K562 (cell line): ENCODE measurements around the gene CLSTN1. TPM values are rescaled to one million over a fixed set of nuclear protein-coding genes. Genes with fewer than 3 reads are reported as not detected.

ENCODE experiments used
- CCAR2 ChIP-seq: fragments of 200-400 bp; formaldehyde crosslinking; IDR thresholded peaks from 2 replicates; pipeline ENCODE4 v1.6.1; 2017; ENCODE audit warnings: mild to moderate bottlenecking, low read depth, low read length
- DDX20 ChIP-seq: fragments of 450-650 bp; IDR thresholded peaks from 2 replicates; pipeline ENCODE4 v1.6.1; 2016; ENCODE audit warnings: missing genetic modification characterization, low read depth, mild to moderate bottlenecking, missing compliant biosample characterization, moderate library complexity
- DLX4 ChIP-seq: fragments of 250-450 bp; sonication (Bioruptor Pico); IDR thresholded peaks from 2 replicates; pipeline ENCODE4 v1.6.1; 2021; ENCODE audit warnings: mild to moderate bottlenecking
- FOSL1 ChIP-seq: fragments of 200-800 bp; sonication (Bioruptor generic); conservative IDR thresholded peaks from 2 replicates; pipeline ENCODE4 v1.6.1; 2016; ENCODE audit warnings: missing genetic modification characterization, missing compliant biosample characterization
- FOXK2 ChIP-seq, 2 experiments: fragments of 450-650 bp; IDR thresholded peaks in 1 of 2; conservative IDR thresholded peaks in 1 of 2; 2 replicates each; pipeline ENCODE4 v1.6.1; 2016; ENCODE audit warnings: low read depth in 2 of 2, mild to moderate bottlenecking in 1 of 2
- HDAC1 ChIP-seq, 2 experiments: fragments of 450-650 bp; IDR thresholded peaks; 2 replicates each; pipeline ENCODE4 v1.6.1; 2016 to 2017; ENCODE audit warnings: inconsistent platforms in 1 of 2, mild to moderate bottlenecking in 1 of 2, moderate library complexity in 1 of 2
- HMG20B ChIP-seq: fragments of 250-450 bp; sonication (Bioruptor Pico); IDR thresholded peaks from 2 replicates; pipeline ENCODE4 v1.5.0; 2021; ENCODE audit warnings: mild to moderate bottlenecking
- RNF2 ChIP-seq: sonication (generic); IDR thresholded peaks from 2 replicates; pipeline ENCODE4 v1.6.1; 2016
- SIN3A ChIP-seq, 2 experiments: fragments of 150-350 bp in 1 of 2; IDR thresholded peaks; 2 replicates each; pipeline ENCODE4 v1.6.1; 2011 to 2016; ENCODE audit warnings: borderline replicate concordance in 2 of 2, low read depth in 2 of 2, low read length in 2 of 2, mild to moderate bottlenecking in 2 of 2, moderate library complexity in 2 of 2; ENCODE audit not compliant: control insufficient read depth in 1 of 2
- SNIP1 ChIP-seq: fragments of 450-650 bp; IDR thresholded peaks from 2 replicates; pipeline ENCODE4 v1.7.1; 2017; ENCODE audit warnings: low read depth, mild to moderate bottlenecking
- SRSF1 ChIP-seq: fragments of 200-400 bp; formaldehyde crosslinking; IDR thresholded peaks from 2 replicates; pipeline ENCODE4 v1.6.1; 2017; ENCODE audit warnings: mild to moderate bottlenecking, low read depth, low read length, moderate library complexity
- STAT5B ChIP-seq: fragments of 250-450 bp; sonication (Bioruptor Pico); IDR thresholded peaks from 2 replicates; pipeline ENCODE4 v1.8.0; 2021; ENCODE audit warnings: mild to moderate bottlenecking, inconsistent platforms
- TEAD2 ChIP-seq: fragments of 450-650 bp; IDR thresholded peaks from 2 replicates; pipeline ENCODE4 v1.6.1; 2016; ENCODE audit warnings: missing genetic modification characterization, control low read depth, missing compliant biosample characterization
- ZFX ChIP-seq: sonication (generic); formaldehyde crosslinking; IDR thresholded peaks from 2 replicates; pipeline ENCODE4 v1.8.0; 2022; ENCODE audit warnings: mild to moderate bottlenecking, missing genetic modification reagents, moderate library complexity
- ZNF134 ChIP-seq: fragments of 250-450 bp; sonication (Bioruptor Pico); conservative IDR thresholded peaks from 2 replicates; pipeline ENCODE4 v1.4.0; 2020
- ZNF766 ChIP-seq: fragments of 200-800 bp; sonication (Bioruptor generic); conservative IDR thresholded peaks from 2 replicates; pipeline ENCODE4 v1.6.1; 2016; ENCODE audit warnings: missing genetic modification characterization, missing compliant biosample characterization
- polyA plus RNA-seq, 8 experiments: library from polyadenylated mRNA; depleted of rRNA in 4 of 8; stranded (reverse) in 5 of 8; unstranded in 3 of 8; fragments of >200 nt; fragmentation: Nextera tagmentation in 2 of 8; fragmentation: Illumina TruSeq in 1 of 8; extraction: Ambion mirVana in 2 of 8; extraction: Trizol in 1 of 8; gene quantifications; 2 replicates each; pipeline versions ENCODE4 v1.2.1 to v1.2.3, GENCODE V29; 2011 to 2014; ENCODE audit warnings: inconsistent platforms in 1 of 8, missing spikeins in 1 of 8
- total RNA-seq, 7 experiments: library from RNA; depleted of rRNA in 6 of 7; stranded (reverse); fragments of >200 nt in 6 of 7; fragmentation: Illumina TruSeq in 2 of 7; extraction: Trizol in 2 of 7; gene quantifications; 2 replicates each; pipeline versions ENCODE4 v1.2.1 to v1.2.3, GENCODE V29; 2011 to 2021; ENCODE audit warnings: low replicate concordance in 1 of 7
- TF ChIP-seq, protein P1 (sequence below): fragments of 150-350 bp; conservative IDR thresholded peaks from 2 replicates; pipeline ENCODE4 v1.6.1; 2014; ENCODE audit warnings: low read length
- TF ChIP-seq, protein P2 (sequence below): IDR thresholded peaks from 2 replicates; pipeline ENCODE4 v1.6.1; 2012; ENCODE audit warnings: low read depth, low read length, improper control_type of control experiment, borderline replicate concordance
- TF ChIP-seq, protein P3 (sequence below): fragments of 250-450 bp; sonication (Bioruptor Pico); IDR thresholded peaks from 2 replicates; pipeline ENCODE4 v1.8.0; 2021; ENCODE audit warnings: moderate library complexity, mild to moderate bottlenecking, inconsistent platforms

The CLSTN1 gene
- total and polyA plus RNA-seq, 9 of the 15 experiments (the other 6 are each of a cell fraction or from before 2014, with no cell fraction given), result 1.1 to 32.5 (median 13.3) TPM

DNA sequence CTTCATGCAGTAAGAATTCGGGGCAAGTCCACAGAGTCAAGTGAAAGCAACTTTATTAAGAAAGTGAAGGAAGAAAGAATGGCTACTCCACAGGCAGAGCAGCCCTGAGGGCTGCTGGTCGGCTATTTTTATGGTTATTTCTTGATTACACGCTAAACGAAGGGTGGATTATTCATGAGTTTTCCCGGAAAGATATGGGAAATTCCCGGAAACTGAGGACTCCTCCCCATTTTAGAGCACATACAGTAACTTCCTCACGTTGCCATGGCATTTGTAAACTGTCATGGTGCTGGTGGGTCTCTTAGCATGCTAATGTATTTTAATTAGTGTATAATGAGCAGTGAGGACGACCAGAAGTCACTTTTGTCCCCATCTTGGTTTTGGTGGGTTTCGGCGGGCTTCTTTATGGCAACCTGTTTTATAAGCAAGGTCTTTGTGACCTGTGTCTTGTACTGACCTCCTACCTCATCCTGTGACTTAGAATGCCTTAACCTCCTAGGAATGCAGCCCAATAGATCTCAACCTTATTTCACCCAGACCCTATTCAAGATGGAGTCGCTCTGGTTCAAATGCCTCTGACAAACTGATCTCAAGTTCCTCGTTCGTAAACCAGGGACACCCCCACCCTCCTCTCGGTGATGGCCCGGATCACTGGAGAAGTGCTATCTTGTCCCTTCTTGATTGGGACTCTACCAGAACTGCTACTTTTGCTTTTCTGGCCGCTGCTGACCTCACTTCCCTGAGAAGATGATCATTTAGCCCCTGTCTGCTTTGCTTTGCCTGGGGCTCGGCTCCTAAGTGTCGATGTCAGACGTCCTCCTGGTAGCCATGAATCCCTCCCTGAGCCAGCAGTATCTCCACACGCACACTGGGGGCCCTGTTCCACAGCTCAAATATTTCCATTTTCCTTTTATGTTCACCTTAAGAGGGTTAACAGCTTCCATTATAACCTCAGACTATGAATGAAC lies 48.8 kb downstream of the CLSTN1 start (continued):
- TF ChIP-seq STAT5B (CRISPR knock-in tag), result 0 out of 2 replicates have a peak, but pooled peaks have one; percentile 49
- TF ChIP-seq, protein P1, sequence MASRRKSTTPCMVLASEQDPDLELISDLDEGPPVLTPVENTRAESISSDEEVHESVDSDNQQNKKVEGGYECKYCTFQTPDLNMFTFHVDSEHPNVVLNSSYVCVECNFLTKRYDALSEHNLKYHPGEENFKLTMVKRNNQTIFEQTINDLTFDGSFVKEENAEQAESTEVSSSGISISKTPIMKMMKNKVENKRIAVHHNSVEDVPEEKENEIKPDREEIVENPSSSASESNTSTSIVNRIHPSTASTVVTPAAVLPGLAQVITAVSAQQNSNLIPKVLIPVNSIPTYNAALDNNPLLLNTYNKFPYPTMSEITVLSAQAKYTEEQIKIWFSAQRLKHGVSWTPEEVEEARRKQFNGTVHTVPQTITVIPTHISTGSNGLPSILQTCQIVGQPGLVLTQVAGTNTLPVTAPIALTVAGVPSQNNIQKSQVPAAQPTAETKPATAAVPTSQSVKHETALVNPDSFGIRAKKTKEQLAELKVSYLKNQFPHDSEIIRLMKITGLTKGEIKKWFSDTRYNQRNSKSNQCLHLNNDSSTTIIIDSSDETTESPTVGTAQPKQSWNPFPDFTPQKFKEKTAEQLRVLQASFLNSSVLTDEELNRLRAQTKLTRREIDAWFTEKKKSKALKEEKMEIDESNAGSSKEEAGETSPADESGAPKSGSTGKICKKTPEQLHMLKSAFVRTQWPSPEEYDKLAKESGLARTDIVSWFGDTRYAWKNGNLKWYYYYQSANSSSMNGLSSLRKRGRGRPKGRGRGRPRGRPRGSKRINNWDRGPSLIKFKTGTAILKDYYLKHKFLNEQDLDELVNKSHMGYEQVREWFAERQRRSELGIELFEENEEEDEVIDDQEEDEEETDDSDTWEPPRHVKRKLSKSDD, result no peak
- TF ChIP-seq SIN3A (IDR thresholded peaks at IDR 0.05; ENCODE audit: borderline replicate concordance in 2 of 2, control insufficient read depth in 1 of 2, low read depth in 2 of 2, low read length in 2 of 2), result no peak
- no peak for TF ChIP-seq RNF2
- TF ChIP-seq, protein P2, sequence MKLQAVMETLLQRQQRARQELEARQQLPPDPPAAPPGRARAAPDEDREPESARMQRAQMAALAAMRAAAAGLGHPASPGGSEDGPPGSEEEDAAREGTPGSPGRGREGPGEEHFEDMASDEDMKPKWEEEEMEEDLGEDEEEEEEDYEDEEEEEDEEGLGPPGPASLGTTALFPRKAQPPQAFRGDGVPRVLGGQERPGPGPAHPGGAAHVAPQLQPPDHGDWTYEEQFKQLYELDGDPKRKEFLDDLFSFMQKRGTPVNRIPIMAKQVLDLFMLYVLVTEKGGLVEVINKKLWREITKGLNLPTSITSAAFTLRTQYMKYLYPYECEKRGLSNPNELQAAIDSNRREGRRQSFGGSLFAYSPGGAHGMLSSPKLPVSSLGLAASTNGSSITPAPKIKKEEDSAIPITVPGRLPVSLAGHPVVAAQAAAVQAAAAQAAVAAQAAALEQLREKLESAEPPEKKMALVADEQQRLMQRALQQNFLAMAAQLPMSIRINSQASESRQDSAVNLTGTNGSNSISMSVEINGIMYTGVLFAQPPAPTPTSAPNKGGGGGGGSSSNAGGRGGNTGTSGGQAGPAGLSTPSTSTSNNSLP, result peak; percentile 86; the same call in 1 of the 2 replicates
- TF ChIP-seq HDAC1 (IDR thresholded peaks at IDR 0.05), result no peak
- peak; percentile 57 for TF ChIP-seq FOSL1 (tag)
- TF ChIP-seq DLX4 (CRISPR knock-in tag), result no peak
- peak; percentile 89 for TF ChIP-seq TEAD2 (tag)
- TF ChIP-seq ZNF134 (CRISPR knock-in tag), result peak; percentile 53; the same call in 1 of the 2 replicates
- TF ChIP-seq HMG20B (CRISPR knock-in tag), result no peak
- no peak for TF ChIP-seq FOXK2 (conservative IDR thresholded peaks at IDR 0.05 in 1 of 2, IDR thresholded peaks at IDR 0.05 in 1 of 2; ENCODE audit: low read depth in 2 of 2)
- no peak for TF ChIP-seq CCAR2
- TF ChIP-seq ZFX (CRISPR knock-in tag), result no peak
- TF ChIP-seq DDX20 (tag), result peak; percentile 89
- TF ChIP-seq, protein P3, sequence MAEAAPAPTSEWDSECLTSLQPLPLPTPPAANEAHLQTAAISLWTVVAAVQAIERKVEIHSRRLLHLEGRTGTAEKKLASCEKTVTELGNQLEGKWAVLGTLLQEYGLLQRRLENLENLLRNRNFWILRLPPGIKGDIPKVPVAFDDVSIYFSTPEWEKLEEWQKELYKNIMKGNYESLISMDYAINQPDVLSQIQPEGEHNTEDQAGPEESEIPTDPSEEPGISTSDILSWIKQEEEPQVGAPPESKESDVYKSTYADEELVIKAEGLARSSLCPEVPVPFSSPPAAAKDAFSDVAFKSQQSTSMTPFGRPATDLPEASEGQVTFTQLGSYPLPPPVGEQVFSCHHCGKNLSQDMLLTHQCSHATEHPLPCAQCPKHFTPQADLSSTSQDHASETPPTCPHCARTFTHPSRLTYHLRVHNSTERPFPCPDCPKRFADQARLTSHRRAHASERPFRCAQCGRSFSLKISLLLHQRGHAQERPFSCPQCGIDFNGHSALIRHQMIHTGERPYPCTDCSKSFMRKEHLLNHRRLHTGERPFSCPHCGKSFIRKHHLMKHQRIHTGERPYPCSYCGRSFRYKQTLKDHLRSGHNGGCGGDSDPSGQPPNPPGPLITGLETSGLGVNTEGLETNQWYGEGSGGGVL (CRISPR knock-in tag), result no peak
- TF ChIP-seq SRSF1, result no peak
- peak; percentile 86 for TF ChIP-seq ZNF766 (CRISPR knock-in tag)
- no peak for TF ChIP-seq SNIP1
